Fibroblast of peridontal ligament (primary cell): Measurements from ENCODE around the gene PTPRCAP.
A peak's percentile ranks its signal among the peaks of the same experiment; 100 is the strongest.

Experiments
- DNase-seq: peaks from one replicate; pipeline ENCODE4 v3.0.0-alpha.2; 2010; ENCODE audit errors: extremely low read depth

PTPRCAP gene

GRCh38 chr11:67465530-67465929, 28.0 kb upstream of the PTPRCAP start:
- peak; percentile 11 for DNase-seq

GRCh38 chr11:67465189-67465510, 27.7 kb upstream of the PTPRCAP start:
- no peak for DNase-seq

- DNase-seq: peak; percentile 23
These were observed 27.1 kb upstream of the PTPRCAP start for GRCh38 chr11:67464411-67465188.

- DNase-seq: no peak
These were observed 26.4 kb upstream of the PTPRCAP start for GRCh38 chr11:67463680-67464410.

- no peak for DNase-seq
These were observed 25.7 kb upstream of the PTPRCAP start for GRCh38 chr11:67463186-67463585.

GRCh38 chr11:67458266-67458665, 20.8 kb upstream of the PTPRCAP start:
- no peak for DNase-seq

- no peak for DNase-seq
These were observed 20.0 kb upstream of the PTPRCAP start for GRCh38 chr11:67457453-67457852.

GRCh38 chr11:67456068-67456705, 18.7 kb upstream of the PTPRCAP start:
- DNase-seq: no peak

- no peak for DNase-seq
These were observed 17.6 kb upstream of the PTPRCAP start, which contains the start of gene CABP4 for GRCh38 chr11:67455054-67455453. CABP4 (plus strand) TSS chr11:67455354; CDS start chr11:67455424, 70 bp downstream.

GRCh38 chr11:67453816-67454732, 16.6 kb upstream of the PTPRCAP start:
- DNase-seq: no peak

GRCh38 chr11:67452141-67452952, 14.9 kb upstream of the PTPRCAP start, which contains the start of gene GPR152:
GPR152 (minus strand) TSS chr11:67452729; CDS start chr11:67452724, 5 bp downstream.
- no peak for DNase-seq

GRCh38 chr11:67451658-67451976, 14.1 kb upstream of the PTPRCAP start:
- no peak for DNase-seq

GRCh38 chr11:67450796-67451657, 13.5 kb upstream of the PTPRCAP start:
- DNase-seq: no peak

GRCh38 chr11:67449116-67449844, 11.8 kb upstream of the PTPRCAP start:
- no peak for DNase-seq

- no peak for DNase-seq
These were observed 10.7 kb upstream of the PTPRCAP start for GRCh38 chr11:67448220-67448609.

GRCh38 chr11:67445515-67445914, 8.0 kb upstream of the PTPRCAP start:
- DNase-seq: no peak

- DNase-seq: no peak
These were observed 5.3 kb upstream of the PTPRCAP start for GRCh38 chr11:67442504-67443404.

- DNase-seq: no peak
These were observed 4.4 kb upstream of the PTPRCAP start for GRCh38 chr11:67441731-67442351.
